Lower leg skin (tissue), 3 donors: ENCODE measurements around the gene WRAP53.

Experiments used
- POLR2A ChIP-seq, 2 donors: fragments of 450-650 bp; IDR thresholded peaks; one replicate each; pipeline ENCODE4 v1.6.1; 2016 to 2017; ENCODE audit warnings: antibody characterized with exemption in 2 of 2, mild to moderate bottlenecking in 1 of 2, moderate library complexity in 1 of 2
- TF ChIP-seq, protein P1 (sequence below), 3 donors: fragments of 450-650 bp; IDR thresholded peaks; one replicate each; pipeline ENCODE4 v1.5.1; 2016; ENCODE audit warnings: antibody characterized with exemption in 3 of 3, mild to moderate bottlenecking in 3 of 3, moderate library complexity in 2 of 3

DNA sequence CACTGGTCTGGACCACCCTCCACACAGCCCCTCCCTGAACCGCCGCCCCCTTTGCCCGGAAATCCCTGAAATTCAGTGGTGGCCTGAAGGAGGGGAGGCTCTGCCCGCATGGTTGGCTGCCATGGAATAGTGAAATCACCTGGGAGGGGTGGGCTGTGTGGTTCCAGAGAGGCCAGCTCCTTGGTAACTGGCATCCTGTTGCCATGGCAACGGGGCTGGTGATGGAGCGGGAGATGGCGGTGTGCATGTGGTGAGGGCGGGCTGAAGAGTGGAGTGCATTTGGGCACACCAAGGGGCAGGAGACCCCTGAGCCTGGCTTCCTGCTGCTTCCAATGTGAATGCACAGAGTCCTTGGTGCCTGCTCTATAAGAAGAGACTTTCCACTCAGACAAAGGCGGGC, 19.2 kb downstream of the WRAP53 start:
- TF ChIP-seq POLR2A (IDR thresholded peaks at IDR 0.05), result no peak
- TF ChIP-seq, protein P1, sequence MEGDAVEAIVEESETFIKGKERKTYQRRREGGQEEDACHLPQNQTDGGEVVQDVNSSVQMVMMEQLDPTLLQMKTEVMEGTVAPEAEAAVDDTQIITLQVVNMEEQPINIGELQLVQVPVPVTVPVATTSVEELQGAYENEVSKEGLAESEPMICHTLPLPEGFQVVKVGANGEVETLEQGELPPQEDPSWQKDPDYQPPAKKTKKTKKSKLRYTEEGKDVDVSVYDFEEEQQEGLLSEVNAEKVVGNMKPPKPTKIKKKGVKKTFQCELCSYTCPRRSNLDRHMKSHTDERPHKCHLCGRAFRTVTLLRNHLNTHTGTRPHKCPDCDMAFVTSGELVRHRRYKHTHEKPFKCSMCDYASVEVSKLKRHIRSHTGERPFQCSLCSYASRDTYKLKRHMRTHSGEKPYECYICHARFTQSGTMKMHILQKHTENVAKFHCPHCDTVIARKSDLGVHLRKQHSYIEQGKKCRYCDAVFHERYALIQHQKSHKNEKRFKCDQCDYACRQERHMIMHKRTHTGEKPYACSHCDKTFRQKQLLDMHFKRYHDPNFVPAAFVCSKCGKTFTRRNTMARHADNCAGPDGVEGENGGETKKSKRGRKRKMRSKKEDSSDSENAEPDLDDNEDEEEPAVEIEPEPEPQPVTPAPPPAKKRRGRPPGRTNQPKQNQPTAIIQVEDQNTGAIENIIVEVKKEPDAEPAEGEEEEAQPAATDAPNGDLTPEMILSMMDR (IDR thresholded peaks at IDR 0.05), result no peak
